Left colon (tissue), 2 donors: Measurements from ENCODE around the gene PTDSS2. TPM values are rescaled to one million over a fixed set of nuclear protein-coding genes. Genes with fewer than 3 reads are reported as not detected.
"Not testable (repeated sequence)": the region's sequence is repeated elsewhere in the genome, so short reads cannot be mapped to it uniquely, and the experiment has no call there.

Experiments
- ATAC-seq: fragments of 200-7000 bp; cut with Tn5 transposase; one replicate; pipeline ENCODE4 v1.9.1; 2020; ENCODE audit warnings: mild to moderate bottlenecking, moderate library complexity
- DNase-seq, 2 donors: peaks; one replicate each; pipeline ENCODE4 v3.0.0-alpha.2; 2020
- intact Hi-C, 2 donors: fragments of 100-400 bp; cut with DNase I in 1 of 2; cut with micrococcal nuclease in 1 of 2; formaldehyde crosslinking; loops; one replicate each; pipeline versions ENCODE4 v1.11.2 to v1.14.0; 2022; cut with DNase I, micrococcal nuclease
- total RNA-seq, 2 donors: library from RNA; stranded (reverse); fragmentation: NEBNext Ultra II Directional; extraction: Animal tissue kit (Norgen Biotek cat#: 25700); gene quantifications; one replicate each; pipeline ENCODE4 v1.2.1, GENCODE V29; 2021
- donor health status: DM: no; HTN: no; CAD: no.
- donor health status: DM: yes; HTN: yes; CAD: no.

PTDSS2 gene
- total RNA-seq, 2 donors from 2014 or later = 23.3 to 27.4 TPM

- DNase-seq = peak in 1 of 2 donors; percentile 12
- no peak for ATAC-seq
- intact Hi-C loops = no loop called here
Observed at GRCh38 chr11:426851-427250, 23.2 kb upstream of the PTDSS2 start.

GRCh38 chr11:428295-428694 is 21.8 kb upstream of the PTDSS2 start:
- no peak for DNase-seq
- intact Hi-C loops = no loop called here
- ATAC-seq = peak; percentile 7

DNA sequence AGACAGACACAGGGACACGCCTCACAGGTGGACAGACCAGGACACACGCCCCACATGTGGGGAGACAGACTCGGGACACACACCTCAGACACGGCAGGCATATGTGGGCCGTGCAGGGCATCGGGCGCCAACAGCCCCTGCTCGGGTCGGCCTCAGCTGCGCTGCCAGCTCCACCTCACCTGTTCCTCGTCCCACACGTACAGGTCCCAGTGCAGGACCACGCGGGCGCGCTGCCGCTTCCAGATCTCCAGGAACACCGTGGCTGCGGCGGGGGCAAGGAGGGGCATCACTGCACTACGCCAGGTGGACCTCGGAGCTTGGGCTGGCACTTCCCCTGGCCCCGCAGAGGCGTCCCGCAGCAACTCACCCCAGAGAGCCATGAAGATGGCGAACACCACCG is 20.7 kb upstream of the PTDSS2 start:
- ATAC-seq (peak; percentile 28), DNase-seq (no peak)
- intact Hi-C loops = no loop called here

DNA sequence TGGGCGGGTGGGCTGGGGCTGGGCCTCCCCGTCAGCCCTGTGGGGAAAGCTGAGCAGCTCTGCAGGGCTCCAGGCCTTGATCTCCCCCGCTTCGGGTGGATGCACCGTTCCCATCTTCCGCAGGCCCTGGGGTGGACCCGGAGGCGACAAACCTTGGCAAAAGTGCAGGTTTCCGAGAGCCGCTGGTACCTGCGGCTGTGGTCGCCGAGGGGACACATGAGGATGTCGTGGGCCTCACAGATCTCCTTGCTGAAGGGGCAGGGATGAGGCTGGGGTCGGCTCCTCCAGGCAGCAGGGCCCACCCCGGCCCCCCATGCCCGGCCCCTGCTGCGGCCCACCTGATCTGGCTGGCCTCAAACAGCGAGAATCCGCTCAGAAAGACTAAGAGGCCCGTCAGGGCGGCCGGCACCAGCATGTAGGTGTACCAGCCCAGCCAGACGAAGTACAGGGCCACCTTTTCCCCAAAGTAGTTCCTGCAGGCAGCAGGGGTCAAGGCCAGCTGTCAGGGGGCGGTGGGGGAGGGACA is 20.1 kb upstream of the PTDSS2 start:
- intact Hi-C loops = no loop called here
- ATAC-seq (peak; percentile 29), DNase-seq (no peak)

DNA sequence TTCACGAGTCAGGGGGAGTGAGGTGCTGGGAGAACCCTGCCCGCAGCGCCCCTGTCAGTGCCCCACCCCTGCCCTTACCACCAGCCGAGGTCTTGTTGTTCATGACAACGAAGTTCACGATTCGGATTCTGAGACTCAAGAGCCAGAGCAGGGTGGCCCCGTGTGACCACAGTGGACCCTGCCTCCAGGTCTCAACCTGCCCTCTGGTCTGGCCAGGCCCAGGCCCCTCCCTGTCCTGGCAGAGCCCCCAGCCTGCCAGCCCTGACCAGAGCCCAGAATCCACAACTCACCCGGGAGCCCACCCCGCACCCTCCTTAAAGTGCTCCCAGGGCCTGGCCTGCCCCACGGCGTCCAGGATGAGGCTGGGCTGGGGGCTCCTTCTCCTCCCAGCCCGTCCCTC is 18.2 kb upstream of the PTDSS2 start:
- no peak for DNase-seq
- intact Hi-C loops = no loop called here
- ATAC-seq = no peak

- ATAC-seq (no peak), DNase-seq (no peak)
- intact Hi-C loops = no loop called here
Observed at GRCh38 chr11:432501-433100, 17.5 kb upstream of the PTDSS2 start.

- intact Hi-C loops = no loop called here
- no peak for ATAC-seq
- no peak for DNase-seq
Observed at GRCh38 chr11:433111-433510, 17.0 kb upstream of the PTDSS2 start.

- ATAC-seq = no peak
- intact Hi-C loops = no loop called here
- no peak for DNase-seq
Observed at GRCh38 chr11:433641-434040, 16.4 kb upstream of the PTDSS2 start.

- DNase-seq = no peak
- intact Hi-C loops = no loop called here
- no peak for ATAC-seq
Observed at GRCh38 chr11:434496-434895, 15.6 kb upstream of the PTDSS2 start.

GRCh38 chr11:434999-435740 is 14.9 kb upstream of the PTDSS2 start:
- intact Hi-C loops, ATAC-seq, DNase-seq: not testable (repeated sequence)

DNA sequence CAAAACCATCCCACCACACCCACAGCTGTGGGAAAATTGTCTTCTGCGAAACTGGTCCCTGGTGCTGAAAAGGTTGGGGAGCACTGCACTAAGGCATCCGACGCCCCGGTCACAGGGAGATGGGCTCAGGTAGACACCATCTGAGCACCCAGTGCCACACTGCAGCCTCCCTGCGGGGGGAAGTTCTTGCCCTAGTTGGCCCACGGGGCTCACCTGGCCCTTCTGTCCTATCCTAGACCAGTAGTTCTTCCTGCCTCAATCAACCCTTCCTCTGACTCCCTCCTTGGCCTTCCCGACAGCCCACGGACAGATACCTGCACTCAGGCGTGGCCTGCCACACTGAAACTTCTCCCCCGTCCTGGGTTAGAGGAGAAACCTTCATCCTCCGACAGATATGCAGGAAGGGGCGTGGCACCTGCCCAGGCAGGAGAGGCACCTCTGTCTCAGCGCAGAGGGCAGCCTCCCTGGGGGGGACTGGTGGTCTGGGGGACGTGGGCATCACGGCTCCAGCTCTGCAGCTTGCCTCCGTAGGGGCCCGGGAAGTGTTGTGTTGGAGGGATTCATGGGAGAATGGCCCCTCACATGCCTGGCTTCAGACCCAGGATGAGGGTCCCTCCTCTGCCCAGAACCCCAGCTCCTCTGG is 12.7 kb upstream of the PTDSS2 start:
- intact Hi-C loops = no loop called here
- ATAC-seq = no peak
- no peak for DNase-seq

DNA sequence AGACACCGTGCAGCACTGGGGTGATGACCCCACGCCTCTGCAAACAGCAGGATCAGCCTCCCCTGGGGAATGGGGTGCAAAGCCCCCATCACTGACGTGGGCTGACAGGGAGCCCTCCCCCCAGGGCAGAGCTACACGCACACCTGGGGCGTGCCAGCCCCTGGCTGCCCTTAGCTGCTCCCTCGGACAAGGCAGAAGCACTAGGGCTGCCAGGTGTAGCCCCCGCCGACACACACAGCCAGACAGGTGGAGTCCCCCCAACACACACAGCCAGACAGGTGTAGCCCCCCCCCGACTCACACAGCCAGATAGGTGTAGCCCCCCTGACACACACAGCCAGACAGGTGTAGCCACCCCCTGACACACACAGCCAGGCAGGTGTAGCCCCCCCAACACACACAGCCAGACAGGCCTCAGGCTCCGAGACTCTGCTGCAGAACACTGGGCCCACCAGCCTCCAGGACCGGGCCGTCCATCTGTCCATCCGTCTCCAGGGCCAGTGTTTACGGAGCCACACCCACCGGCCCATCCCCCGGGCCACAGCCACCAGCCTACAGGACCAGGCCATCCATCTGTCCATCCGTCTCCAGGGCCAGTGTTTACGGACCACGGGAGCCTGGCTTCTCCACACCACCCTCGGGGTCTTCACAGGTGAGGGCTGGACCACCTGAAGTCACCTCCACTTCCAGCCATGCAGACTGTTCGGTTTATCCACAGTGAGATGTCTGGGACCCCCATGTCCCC is 11.8 kb upstream of the PTDSS2 start:
- intact Hi-C loops = no loop called here
- DNase-seq (no peak), ATAC-seq (no peak)

DNA sequence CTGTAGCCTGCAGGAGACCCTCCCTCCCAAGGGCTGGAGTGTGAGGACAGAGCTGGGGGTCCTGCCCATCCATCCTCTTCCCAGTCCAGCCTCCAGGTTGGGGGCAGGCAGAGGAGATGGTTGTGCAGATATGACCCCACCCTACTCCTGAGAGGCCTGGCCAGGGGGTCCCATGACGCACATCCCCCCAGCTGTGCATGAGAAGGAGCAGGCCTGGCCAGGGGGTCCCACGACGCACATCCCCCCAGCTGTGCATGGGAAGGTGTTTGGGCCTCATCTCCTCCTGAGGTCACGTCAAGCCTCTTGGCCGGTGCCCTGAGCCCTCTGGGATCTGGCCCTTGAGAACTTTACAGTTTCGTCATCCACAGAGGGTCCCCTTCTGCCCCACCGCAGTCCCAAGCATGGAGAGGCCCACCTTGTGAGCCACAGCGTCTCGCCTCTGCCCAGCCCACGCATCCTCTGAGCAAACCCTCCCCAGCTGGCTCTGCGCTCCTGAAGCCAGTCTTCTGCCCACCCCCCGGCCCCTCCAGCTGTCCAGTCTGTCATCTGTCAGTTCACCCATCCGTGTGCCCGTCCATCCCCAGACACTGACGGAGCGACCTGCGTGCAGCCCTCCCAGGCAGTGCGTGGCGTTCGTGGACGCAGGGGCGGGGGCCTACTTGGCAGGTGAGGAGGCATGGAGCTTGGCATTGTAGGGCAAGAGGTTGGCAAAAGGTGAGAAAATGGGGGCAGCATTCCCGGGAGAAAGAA is 10.6 kb upstream of the PTDSS2 start:
- no peak for DNase-seq
- intact Hi-C loops = no loop called here
- no peak for ATAC-seq

DNA sequence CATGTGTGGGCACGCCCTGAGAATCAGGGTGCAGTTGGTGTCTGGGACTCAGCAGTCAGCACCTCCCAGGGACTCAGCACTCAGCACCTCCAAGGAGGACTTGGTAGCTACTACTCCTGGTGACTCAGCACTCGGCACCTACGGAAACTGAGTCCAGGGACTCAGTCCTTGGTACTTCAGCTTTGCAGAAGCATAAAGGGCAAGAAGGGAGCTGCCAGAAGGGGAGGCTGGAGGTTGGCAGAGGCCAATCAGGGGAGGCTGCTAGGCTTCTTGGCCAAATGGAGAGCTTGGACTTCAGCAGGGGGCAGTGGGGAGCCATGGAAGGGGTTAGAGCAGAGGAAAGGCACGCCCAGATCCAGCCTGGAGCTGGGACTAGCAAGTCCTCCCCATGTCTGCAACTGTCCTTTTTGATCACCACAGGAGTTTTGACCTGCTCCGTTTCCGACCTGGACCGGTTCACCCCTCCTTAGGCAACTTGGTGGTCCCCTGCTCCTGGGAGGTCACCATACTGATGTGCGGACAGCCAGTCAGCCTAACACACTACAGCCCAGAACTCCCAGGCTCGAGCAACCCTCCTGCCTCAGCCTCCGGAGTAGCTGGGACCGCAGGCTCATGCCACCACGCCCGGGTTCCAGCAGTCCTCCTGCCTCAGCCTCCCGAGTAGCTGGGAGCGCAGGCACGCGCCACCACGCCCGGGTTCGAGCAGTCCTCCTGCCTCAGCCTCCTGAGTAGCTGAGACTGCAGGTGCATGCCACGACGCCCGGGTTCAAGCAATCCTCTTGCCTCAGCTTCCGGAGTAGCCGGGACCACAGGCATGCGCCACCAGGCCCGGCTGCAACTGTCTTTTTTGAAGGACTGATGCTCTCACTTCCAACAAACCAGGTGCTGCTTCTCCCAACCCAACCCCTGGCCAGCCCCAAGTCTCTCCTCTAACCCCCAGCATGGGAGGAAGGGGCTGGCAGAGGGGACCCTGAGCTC is 9.7 kb upstream of the PTDSS2 start:
- peak; percentile 25 for ATAC-seq
- peak in 1 of 2 donors; percentile 65 for DNase-seq
- intact Hi-C loops = no loop called here

DNA sequence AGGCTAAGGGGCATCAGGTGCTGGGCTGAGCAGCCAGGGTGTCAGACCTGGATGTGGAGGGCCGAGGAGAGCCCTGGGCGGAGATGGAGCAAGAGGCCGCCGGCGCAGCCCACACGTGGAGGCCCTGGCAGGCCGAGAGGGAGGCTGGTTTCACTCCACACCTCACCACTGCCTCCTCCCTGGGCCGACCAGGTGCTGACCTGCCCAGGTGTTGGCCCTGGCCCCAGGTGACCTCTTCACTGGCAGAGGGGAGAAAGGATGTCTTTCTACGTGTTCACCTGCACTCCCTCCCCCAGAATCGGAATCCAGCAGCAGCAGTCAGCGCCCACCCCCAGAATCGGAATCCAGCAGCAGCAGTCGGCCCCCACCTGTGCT is 9.0 kb upstream of the PTDSS2 start:
- ATAC-seq (peak; percentile 26), DNase-seq (no peak)
- intact Hi-C loops = no loop called here

DNA sequence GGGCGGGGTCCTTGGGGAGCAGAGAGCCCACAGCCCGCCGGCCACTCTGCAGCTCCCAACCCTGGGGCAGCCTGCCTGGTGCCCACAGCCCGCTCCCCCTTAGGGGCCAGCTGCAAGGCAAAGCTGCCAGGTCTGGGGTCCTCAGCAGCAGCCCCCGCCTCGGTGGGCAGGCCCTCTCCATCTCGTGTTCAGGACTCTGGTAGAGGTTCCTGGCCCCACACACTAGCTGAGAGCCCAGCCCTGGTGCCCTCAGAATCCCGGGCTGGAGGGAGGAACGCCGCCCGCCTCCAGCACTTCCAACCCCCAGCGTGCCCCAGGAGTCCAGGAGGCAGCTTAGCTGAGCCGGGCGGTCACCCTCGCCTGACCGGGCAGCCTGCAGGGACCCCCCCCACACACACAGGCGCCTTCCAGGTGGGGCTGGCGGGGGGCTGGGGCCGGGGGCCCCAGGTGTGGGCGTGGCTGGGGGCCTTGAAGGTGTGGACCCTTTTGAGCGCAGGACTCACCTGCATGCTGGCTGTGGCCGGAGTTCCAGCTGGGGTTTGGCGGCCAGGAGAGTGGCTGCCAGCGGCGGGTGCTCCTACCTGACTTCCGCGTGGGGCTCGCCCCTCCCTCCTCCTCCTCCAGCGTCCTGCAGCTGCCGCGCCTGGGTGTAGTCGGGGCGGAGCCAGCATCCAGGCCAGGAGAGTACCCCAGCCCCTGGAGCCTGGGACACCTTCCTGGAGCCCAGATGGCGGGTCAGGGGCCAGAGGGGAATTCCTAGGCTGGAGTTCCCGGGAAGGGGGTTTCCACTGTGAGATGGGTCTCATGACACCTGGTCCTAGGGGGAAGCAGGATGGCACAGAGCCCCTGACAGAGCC is 8.4 kb upstream of the PTDSS2 start, which contains the start of gene ANO9:
Gene ANO9 (minus strand): TSS at position 594 of the 857 bp plus-strand sequence. CDS start 85 bp downstream, at position 509.
- ATAC-seq (peak; percentile 70), DNase-seq (peak; percentile 88 to 90)
- intact Hi-C loops = no loop called here
